GM21786 (cell line): ENCODE data around the gene TEX55.
"Not testable (repeated sequence)": the region's sequence is repeated elsewhere in the genome, so short reads cannot be mapped to it uniquely, and the experiment has no call there.

Source experiments
- ATAC-seq: cut with Tn5 transposase; IDR thresholded peaks from one replicate; pipeline ENCODE4 v1.9.1; 2021; ENCODE audit not compliant: unreplicated experiment

The TEX55 gene

GRCh38 chr3:119160361-119160760, 14.4 kb downstream of the TEX55 start:
- no peak for ATAC-seq

GRCh38 chr3:119160815-119161214, 14.8 kb downstream of the TEX55 start:
- no peak for ATAC-seq

GRCh38 chr3:119161240-119161639, 15.3 kb downstream of the TEX55 start:
- ATAC-seq, result no peak

- ATAC-seq, result not testable (repeated sequence)
These were observed 18.8 kb downstream of the TEX55 start for GRCh38 chr3:119164745-119165144.

GRCh38 chr3:119170821-119171220, 24.9 kb downstream of the TEX55 start:
- no peak for ATAC-seq

GRCh38 chr3:119173325-119173724, 27.4 kb downstream of the TEX55 start, which contains the start of gene UPK1B:
TSS of gene UPK1B (plus strand) at chr3:119173598. CDS start at chr3:119186742, 13,144 bp downstream.
- ATAC-seq, result no peak

GRCh38 chr3:119175872-119176756, 30.1 kb downstream of the TEX55 start:
- ATAC-seq, result no peak

- no peak for ATAC-seq
These were observed 30.8 kb downstream of the TEX55 start for GRCh38 chr3:119176778-119177177.

GRCh38 chr3:119177321-119177720, 31.4 kb downstream of the TEX55 start:
- ATAC-seq, result no peak

- ATAC-seq, result no peak
These were observed 35.8 kb downstream of the TEX55 start for GRCh38 chr3:119181765-119182164.

- no peak for ATAC-seq
These were observed 38.1 kb downstream of the TEX55 start for GRCh38 chr3:119184111-119184510.

- ATAC-seq, result no peak
These were observed 39.0 kb downstream of the TEX55 start for GRCh38 chr3:119184796-119185570.

- no peak for ATAC-seq
These were observed 41.3 kb downstream of the TEX55 start for GRCh38 chr3:119187266-119187665.

- ATAC-seq, result no peak
These were observed 45.8 kb downstream of the TEX55 start for GRCh38 chr3:119191800-119192199.

GRCh38 chr3:119194237-119195150, 48.5 kb downstream of the TEX55 start:
- no peak for ATAC-seq

- no peak for ATAC-seq
These were observed 49.1 kb downstream of the TEX55 start for GRCh38 chr3:119195151-119195476.

GRCh38 chr3:119195911-119196310, 49.9 kb downstream of the TEX55 start:
- ATAC-seq, result no peak
